HepG2 (cell line): Measurements from ENCODE around the gene AUTS2. TPM values are rescaled to one million over a fixed set of nuclear protein-coding genes. Genes with fewer than 3 reads are reported as not detected.

ENCODE experiments used
- ATAC-seq: fragments of 200-7000 bp; cut with Tn5 transposase; 3 replicates; pipeline ENCODE4 v1.9.1; 2020; ENCODE audit warnings: mild to moderate bottlenecking, moderate library complexity
- BruUV-seq: library from RNA; stranded (reverse); fragments of 400-500 nt; replicated peaks from 2 replicates; lab custom pipeline; 2021; lab: Mats Ljungman, UMichigan
- CTCF ChIA-PET: fragments of 300-600 bp; formaldehyde crosslinking; extraction: SDS; loops from one replicate; lab custom pipeline; 2021; ENCODE audit warnings: low total read pairs, inconsistent platforms, low intra/inter-chr PET ratio; lab: Yijun Ruan, JAX
- POLR2A ChIA-PET: fragments of 350-600 bp; sonication (Branson Sonifier 250); formaldehyde crosslinking; loops from one replicate; lab custom pipeline; 2020; ENCODE audit warnings: antibody characterized with exemption, inconsistent platforms; lab: Yijun Ruan, JAX
- DNase-seq: peaks from one replicate; pipeline ENCODE4 v3.0.0-alpha.2; 2015; ENCODE audit warnings: low spot score
- FAIRE-seq: peaks from 3 replicates; lab custom pipeline; 2011; peaks lifted over from hg19 to GRCh38; lab: Jason Lieb, UNC
- H2AFZ ChIP-seq: one replicate; pipeline ENCODE4 v1.6.1; 2011; ENCODE audit warnings: low read length, inconsistent platforms
- H3K27ac ChIP-seq: fragments of 300-600 bp; 3 replicates; pipeline ENCODE4 v1.8.0; 2011; ENCODE audit warnings: mixed run types, mild to moderate bottlenecking, mixed read lengths, low read length, inconsistent platforms; ENCODE audit not compliant: insufficient read depth; ENCODE audit errors: extremely low read length
- H3K27me3 ChIP-seq, 2 experiments: fragments of 200-600 bp in 1 of 2; 2 replicates in 1 of 2; 3 replicates in 1 of 2; pipeline versions ENCODE4 v1.6.0 to v1.8.0; 2011; ENCODE audit warnings: low read length in 2 of 2, mild to moderate bottlenecking in 2 of 2, moderate library complexity in 2 of 2, inconsistent platforms in 1 of 2; ENCODE audit not compliant: insufficient read depth in 2 of 2, control insufficient read depth in 1 of 2
- H3K36me3 ChIP-seq, 2 experiments: fragments of 200-600 bp in 1 of 2; replicated peaks in 1 of 2; 2 replicates in 1 of 2; 3 replicates in 1 of 2; pipeline versions ENCODE4 v1.5.1 to v1.8.0; 2011; ENCODE audit warnings: low read length in 2 of 2, inconsistent platforms in 1 of 2; ENCODE audit not compliant: insufficient read depth in 2 of 2, control insufficient read depth in 1 of 2
- H3K4me1 ChIP-seq: 2 replicates; pipeline ENCODE4 v1.5.1; 2012; ENCODE audit warnings: low read length, inconsistent platforms; ENCODE audit not compliant: insufficient read depth
- H3K4me2 ChIP-seq: 2 replicates; pipeline ENCODE4 v1.6.0; 2011; ENCODE audit warnings: low read depth, low read length, inconsistent platforms
- H3K4me3 ChIP-seq, 3 experiments: fragments of 200-600 bp in 1 of 3; sonication (generic), shearing (Covaris generic) in 1 of 3; replicated peaks in 1 of 3; 2 replicates each; pipeline ENCODE4 v1.5.1; 2011 to 2016; ENCODE audit warnings: low read length in 3 of 3, inconsistent platforms in 2 of 3, low read depth in 2 of 3, mild to moderate bottlenecking in 2 of 3, control low read depth in 1 of 3, mixed read lengths in 1 of 3; ENCODE audit not compliant: insufficient read depth in 1 of 3
- H3K79me2 ChIP-seq: one replicate; pipeline ENCODE4 v1.6.1; 2011; ENCODE audit warnings: low read length, inconsistent platforms; ENCODE audit not compliant: insufficient read depth
- H3K9ac ChIP-seq: 2 replicates; pipeline ENCODE4 v1.6.0; 2011; ENCODE audit warnings: mild to moderate bottlenecking, low read depth, low read length, inconsistent platforms; ENCODE audit not compliant: insufficient read depth
- H3K9me3 ChIP-seq: 2 replicates; pipeline ENCODE4 v1.5.1; 2012; ENCODE audit warnings: mild to moderate bottlenecking, low read length
- H4K20me1 ChIP-seq: 2 replicates; pipeline ENCODE4 v1.6.0; 2011; ENCODE audit warnings: inconsistent platforms, mild to moderate bottlenecking, low read length, moderate library complexity; ENCODE audit not compliant: insufficient read depth
- GLI4 ChIP-seq: sonication (generic); formaldehyde crosslinking; IDR thresholded peaks from 2 replicates; pipeline ENCODE4 v1.5.1; 2020; ENCODE audit warnings: missing genetic modification reagents, mild to moderate bottlenecking, moderate library complexity, borderline replicate concordance
- MYC ChIP-seq: sonication (generic); formaldehyde crosslinking; IDR thresholded peaks from 2 replicates; pipeline ENCODE4 v1.9.0; 2021; ENCODE audit warnings: missing genetic modification reagents, borderline replicate concordance
- REPIN1 ChIP-seq: sonication (generic); formaldehyde crosslinking; IDR thresholded peaks from 2 replicates; pipeline ENCODE4 v1.8.0; 2022; ENCODE audit warnings: missing genetic modification reagents, low read depth, mild to moderate bottlenecking, borderline replicate concordance
- SCMH1 ChIP-seq: sonication (generic); formaldehyde crosslinking; IDR thresholded peaks from 2 replicates; pipeline ENCODE4 v1.9.0; 2021; ENCODE audit warnings: missing genetic modification reagents, mild to moderate bottlenecking, borderline replicate concordance
- SRSF4 ChIP-seq: fragments of 200-400 bp; formaldehyde crosslinking; IDR thresholded peaks from one replicate; pipeline ENCODE4 v1.6.1; 2018; ENCODE audit warnings: mild to moderate bottlenecking, low read depth, low read length, moderate library complexity; ENCODE audit not compliant: poor library complexity, severe bottlenecking
- TFE3 ChIP-seq: IDR thresholded peaks from 2 replicates; pipeline ENCODE4 v1.6.1; 2016
- ZNF317 ChIP-seq: sonication (generic); formaldehyde crosslinking; IDR thresholded peaks from 2 replicates; pipeline ENCODE4 v1.5.0; 2020; ENCODE audit warnings: mild to moderate bottlenecking, missing genetic modification reagents
- ZNF335 ChIP-seq: sonication (generic); formaldehyde crosslinking; IDR thresholded peaks from 2 replicates; pipeline ENCODE4 v1.4.0; 2020; ENCODE audit warnings: missing genetic modification reagents
- ZNF564 ChIP-seq: sonication (generic); formaldehyde crosslinking; IDR thresholded peaks from 2 replicates; pipeline ENCODE4 v1.8.1; 2023; ENCODE audit warnings: mild to moderate bottlenecking, missing genetic modification reagents
- ZNF607 ChIP-seq: sonication (generic); formaldehyde crosslinking; IDR thresholded peaks from 2 replicates; pipeline ENCODE4 v1.5.1; 2020; ENCODE audit warnings: missing genetic modification reagents, mild to moderate bottlenecking, borderline replicate concordance
- ZNF75D ChIP-seq: sonication (generic); formaldehyde crosslinking; IDR thresholded peaks from 2 replicates; pipeline ENCODE4 v1.8.1; 2023; ENCODE audit warnings: missing genetic modification reagents, mild to moderate bottlenecking, borderline replicate concordance
- WGBS: methylation state at CpG from one replicate; pipeline ENCODE4 v1.1.6; 2017; ENCODE audit warnings: low lambda C conversion rate; 5-methylcytosine and 5-hydroxymethylcytosine counted together
- in situ Hi-C: cut with HindIII; loops from 2 replicates; pipeline ENCODE4 v1.10.0; 2017; ENCODE audit warnings: low pct_unique_long_range_greater_than_20kb; ENCODE audit not compliant: extremely low pct_ligation_motif_present
- intact Hi-C: fragments of 100-400 bp; cut with micrococcal nuclease; formaldehyde crosslinking; loops from one replicate; pipeline ENCODE4 v1.10.0; 2022; ENCODE audit not compliant: unreplicated experiment
- polyA plus RNA-seq, 8 experiments: library from polyadenylated mRNA; depleted of rRNA in 3 of 8; stranded (reverse) in 7 of 8; unstranded in 1 of 8; fragments of >200 nt; fragmentation: Illumina TruSeq in 4 of 8; extraction: Trizol in 4 of 8; gene quantifications; 2 replicates each; pipeline versions ENCODE4 v1.2.1 to v1.2.3, GENCODE V29; 2011 to 2016; ENCODE audit warnings: low read depth in 4 of 8, missing spikeins in 1 of 8, mixed read lengths in 1 of 8; ENCODE audit not compliant: insufficient read depth in 1 of 8
- total RNA-seq, 5 experiments: library from RNA; depleted of rRNA; stranded (reverse); fragments of >200 nt; fragmentation: Illumina TruSeq; extraction: Trizol; gene quantifications; 2 replicates each; pipeline ENCODE4 v1.2.3, GENCODE V29; 2016; ENCODE audit warnings: low read depth in 1 of 5
- TF ChIP-seq, protein P1 (sequence below): sonication (generic); formaldehyde crosslinking; IDR thresholded peaks from 2 replicates; pipeline ENCODE4 v1.5.1; 2020; ENCODE audit warnings: missing genetic modification reagents, mild to moderate bottlenecking, borderline replicate concordance

AUTS2 gene
- total and polyA plus RNA-seq, 2 of the 13 experiments (the other 11 are each of a cell fraction or from before 2014, with no cell fraction given) = 0.38 TPM; not detected in 1

- ChIA-PET CTCF (no interaction called here), POLR2A (no interaction called here)
- 47% methylated on average over 4 of the region's 4 CpGs for WGBS
- Histone ChIP-seq H3K79me2 (no peaks in the 10 kb centered on the region), H3K4me3 (no peak overlapping the region), H3K36me3 (no peaks in the 10 kb centered on the region), H3K9me3 (no peaks in the 10 kb centered on the region), H3K27ac (no peak overlapping the region), H2AFZ (no peak overlapping the region), H3K4me2 (no peak overlapping the region), H3K27me3 (no peaks in the 10 kb centered on the region), H3K9ac (no peak overlapping the region), H4K20me1 (no peaks in the 10 kb centered on the region), H3K4me1 (no peaks in the 10 kb centered on the region)
- TF ChIP-seq SRSF4 (no peak), ZNF607 (no peak), ZNF335 (CRISPR knock-in tag) (no peak), ZNF317 (no peak), ZNF564 (CRISPR knock-in tag) (no peak), ZNF75D (CRISPR knock-in tag) (no peak)
- intact Hi-C loops (no loop called here), in situ Hi-C loops (no loop called here)
- DNase-seq (no peak), ATAC-seq (no peak), FAIRE-seq (no peak)
- BruUV-seq = no TSS peak
These were observed 573.2 kb downstream of the AUTS2 start for GRCh38 chr7:70171369-70171920.

DNA sequence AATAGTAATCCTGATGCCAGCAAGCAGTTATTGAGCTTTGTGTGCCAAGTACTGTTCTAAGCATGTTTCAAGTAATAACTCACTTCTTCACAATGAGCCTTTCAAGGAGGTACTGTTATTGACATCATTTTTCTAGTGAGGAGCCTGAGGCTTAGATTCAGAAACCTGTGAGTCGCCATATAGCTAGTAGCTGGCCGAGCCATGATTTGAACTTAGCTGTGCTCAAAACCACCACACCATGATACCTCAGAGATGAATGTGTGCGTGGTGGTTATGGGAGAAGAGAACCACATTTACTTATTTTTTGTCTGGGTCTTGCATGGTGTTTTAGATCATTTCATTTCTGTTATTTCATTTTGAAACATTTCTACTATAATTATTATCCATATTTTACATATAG lies 578.9 kb downstream of the AUTS2 start:
- H3K4me2 ChIP-seq = no peak overlapping the region
- no peaks in the 10 kb centered on the region for H3K4me1 ChIP-seq
- POLR2A ChIA-PET = no interaction called here
- no peaks in the 10 kb centered on the region for H3K27me3 ChIP-seq
- H3K79me2 ChIP-seq = no peaks in the 10 kb centered on the region
- no peaks in the 10 kb centered on the region for H3K36me3 ChIP-seq
- no peak overlapping the region for H2AFZ ChIP-seq
- H4K20me1 ChIP-seq = no peaks in the 10 kb centered on the region
- intact Hi-C loops = no loop called here
- no peak for FAIRE-seq
- no peak overlapping the region for H3K9ac ChIP-seq
- H3K9me3 ChIP-seq = no peaks in the 10 kb centered on the region
- WGBS = no CpG with 5 or more reads among the region's 3 CpGs
- DNase-seq = no peak
- no peak overlapping the region for H3K4me3 ChIP-seq
- no peak for ATAC-seq
- no peak for TF ChIP-seq TFE3 (CRISPR knock-in tag)
- no peak for TF ChIP-seq GLI4 (CRISPR knock-in tag)
- TF ChIP-seq SCMH1 (CRISPR knock-in tag) = no peak
- TF ChIP-seq REPIN1 (CRISPR knock-in tag) = no peak
- TF ChIP-seq MYC = no peak
- TF ChIP-seq, protein P1, sequence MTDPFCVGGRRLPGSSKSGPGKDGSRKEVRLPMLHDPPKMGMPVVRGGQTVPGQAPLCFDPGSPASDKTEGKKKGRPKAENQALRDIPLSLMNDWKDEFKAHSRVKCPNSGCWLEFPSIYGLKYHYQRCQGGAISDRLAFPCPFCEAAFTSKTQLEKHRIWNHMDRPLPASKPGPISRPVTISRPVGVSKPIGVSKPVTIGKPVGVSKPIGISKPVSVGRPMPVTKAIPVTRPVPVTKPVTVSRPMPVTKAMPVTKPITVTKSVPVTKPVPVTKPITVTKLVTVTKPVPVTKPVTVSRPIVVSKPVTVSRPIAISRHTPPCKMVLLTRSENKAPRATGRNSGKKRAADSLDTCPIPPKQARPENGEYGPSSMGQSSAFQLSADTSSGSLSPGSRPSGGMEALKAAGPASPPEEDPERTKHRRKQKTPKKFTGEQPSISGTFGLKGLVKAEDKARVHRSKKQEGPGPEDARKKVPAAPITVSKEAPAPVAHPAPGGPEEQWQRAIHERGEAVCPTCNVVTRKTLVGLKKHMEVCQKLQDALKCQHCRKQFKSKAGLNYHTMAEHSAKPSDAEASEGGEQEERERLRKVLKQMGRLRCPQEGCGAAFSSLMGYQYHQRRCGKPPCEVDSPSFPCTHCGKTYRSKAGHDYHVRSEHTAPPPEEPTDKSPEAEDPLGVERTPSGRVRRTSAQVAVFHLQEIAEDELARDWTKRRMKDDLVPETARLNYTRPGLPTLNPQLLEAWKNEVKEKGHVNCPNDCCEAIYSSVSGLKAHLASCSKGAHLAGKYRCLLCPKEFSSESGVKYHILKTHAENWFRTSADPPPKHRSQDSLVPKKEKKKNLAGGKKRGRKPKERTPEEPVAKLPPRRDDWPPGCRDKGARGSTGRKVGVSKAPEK (CRISPR knock-in tag) = no peak
- TF ChIP-seq, all 625 proteins: peak for 0
- CTCF ChIA-PET = no interaction called here
- H3K27ac ChIP-seq = no peak overlapping the region
- in situ Hi-C loops = no loop called here
- BruUV-seq = no TSS peak
